Smooth muscle cell (in vitro differentiated cells): Measurements from ENCODE around the gene PRR14L. TPM values are rescaled to one million over a fixed set of nuclear protein-coding genes. Genes with fewer than 3 reads are reported as not detected.

Source experiments
- DNase-seq: peaks from one replicate; lab custom pipeline; 2025; ENCODE audit not compliant: unreplicated experiment; lab: John Stamatoyannopoulos, UW
- H2AFZ ChIP-seq: fragments of 200-600 bp; sonication (generic); 2 replicates; pipeline ENCODE4 v1.6.0; 2016; ENCODE audit warnings: antibody characterized with exemption, low read depth, mild to moderate bottlenecking
- H3F3A ChIP-seq: fragments of 200-600 bp; sonication (generic); 2 replicates; pipeline ENCODE4 v1.6.0; 2017; ENCODE audit warnings: antibody characterized with exemption, low read depth
- H3K27ac ChIP-seq: fragments of 200-600 bp; sonication (generic); 2 replicates; pipeline ENCODE4 v1.5.1; 2016; ENCODE audit warnings: low read depth, mild to moderate bottlenecking
- H3K27me3 ChIP-seq: fragments of 200-600 bp; sonication (generic); 2 replicates; pipeline ENCODE4 v1.6.1; 2016; ENCODE audit warnings: low read depth, mild to moderate bottlenecking
- H3K36me3 ChIP-seq: fragments of 200-600 bp; sonication (generic); 2 replicates; pipeline ENCODE4 v1.5.1; 2016; ENCODE audit warnings: low read depth
- H3K4me1 ChIP-seq: fragments of 200-600 bp; sonication (generic); 2 replicates; pipeline ENCODE4 v1.5.1; 2016; ENCODE audit warnings: low read depth
- H3K4me2 ChIP-seq: fragments of 200-600 bp; sonication (generic); 2 replicates; pipeline ENCODE4 v1.6.0; 2016; ENCODE audit warnings: mild to moderate bottlenecking
- H3K4me3 ChIP-seq: fragments of 200-600 bp; sonication (generic); 2 replicates; pipeline ENCODE4 v1.5.1; 2016; ENCODE audit warnings: mild to moderate bottlenecking
- H3K79me2 ChIP-seq: fragments of 200-600 bp; sonication (generic); 2 replicates; pipeline ENCODE4 v1.6.0; 2016; ENCODE audit warnings: low read depth, mild to moderate bottlenecking
- H3K9ac ChIP-seq: fragments of 200-600 bp; sonication (generic); 2 replicates; pipeline ENCODE4 v1.6.0; 2016; ENCODE audit warnings: low read depth
- H3K9me3 ChIP-seq: fragments of 200-600 bp; sonication (generic); replicated peaks from 2 replicates; pipeline ENCODE4 v1.5.1; 2016; ENCODE audit warnings: low read depth
- H4K20me1 ChIP-seq: fragments of 200-600 bp; sonication (generic); 2 replicates; pipeline ENCODE4 v1.6.0; 2016; ENCODE audit warnings: low read depth
- CTCF ChIP-seq: fragments of 200-600 bp; sonication (generic); IDR thresholded peaks from 2 replicates; pipeline ENCODE4 v1.5.1; 2017; ENCODE audit warnings: borderline replicate concordance, mild to moderate bottlenecking, antibody characterized with exemption; ENCODE audit not compliant: insufficient read depth, poor library complexity, severe bottlenecking
- WGBS: methylation state at CpG from one replicate; pipeline ENCODE4 v1.1.7; 2016; ENCODE audit warnings: low lambda C conversion rate; 5-methylcytosine and 5-hydroxymethylcytosine counted together
- polyA plus RNA-seq: library from polyadenylated mRNA; unstranded; fragments of >200 nt; fragmentation: Nextera tagmentation; extraction: Ambion mirVana; gene quantifications from 2 replicates; pipeline ENCODE4 v1.2.1, GENCODE V29; 2016
- total RNA-seq: library from RNA; depleted of rRNA; stranded (reverse); fragments of >200 nt; gene quantifications from 2 replicates; pipeline ENCODE4 v1.2.3, GENCODE V29; 2014

The PRR14L gene
- total and polyA plus RNA-seq, 2 experiments from 2014 or later = 9.2 to 20.6 TPM

- no peak overlapping the region for H3K9ac ChIP-seq
- H3K4me3 ChIP-seq = no peak overlapping the region
- no peaks in the 10 kb centered on the region for H3K27me3 ChIP-seq
- no peak for TF ChIP-seq CTCF
- H3K36me3 ChIP-seq = no peaks in the 10 kb centered on the region
- H3F3A ChIP-seq = peaks cover 6% of the 10 kb centered on the region
- DNase-seq = no peak
- no peaks in the 10 kb centered on the region for H3K4me1 ChIP-seq
- H2AFZ ChIP-seq = no peak overlapping the region
- 65% methylated on average over 6 of the region's 6 CpGs for WGBS
- H3K4me2 ChIP-seq = peak overlapping the region; percentile 35
- H3K27ac ChIP-seq = peak overlapping the region; percentile 46
- H4K20me1 ChIP-seq = peaks cover 52% of the 10 kb centered on the region
- H3K79me2 ChIP-seq = peaks cover 45% of the 10 kb centered on the region
- H3K9me3 ChIP-seq = no peaks in the 10 kb centered on the region
Measured at GRCh38 chr22:31650391-31650790, 99.5 kb downstream of the PRR14L start.

DNA sequence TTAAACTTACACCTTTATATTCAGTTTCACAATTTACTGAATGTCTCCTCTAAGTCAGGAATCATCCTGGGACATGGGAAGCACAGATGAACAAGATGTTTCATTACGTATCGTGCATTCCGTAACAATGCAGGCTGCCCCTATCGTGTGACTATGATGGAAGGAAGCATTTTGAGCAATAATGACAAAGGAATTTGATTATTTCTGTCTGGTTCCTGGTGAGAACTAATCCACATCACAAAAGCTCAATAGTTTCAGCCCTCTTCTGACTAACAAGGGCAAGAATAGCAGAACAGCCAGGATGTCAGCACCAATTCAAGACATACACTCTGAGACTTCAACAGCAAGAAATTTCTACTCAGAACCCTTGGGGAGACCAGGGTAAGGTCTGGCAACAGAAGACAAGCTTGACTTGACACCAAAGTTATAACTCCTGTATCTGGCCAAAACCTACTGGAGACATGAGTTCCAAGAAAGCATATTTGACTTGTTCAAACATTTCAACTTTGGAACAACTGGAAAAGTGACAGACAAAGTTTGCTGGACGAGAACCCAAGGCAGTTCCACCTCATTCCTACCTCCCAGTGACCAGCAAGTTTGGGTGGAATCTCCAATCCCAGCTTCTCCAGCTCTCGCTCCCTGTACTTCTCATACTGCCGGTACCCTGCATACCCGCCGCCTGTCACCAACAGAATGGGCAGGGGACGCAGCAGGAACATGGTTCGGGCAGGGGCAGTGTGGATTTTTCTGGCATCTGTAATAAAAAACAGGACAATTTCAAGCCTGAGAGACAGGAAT lies 102.2 kb downstream of the PRR14L start:
- H3F3A ChIP-seq = peaks cover 6% of the 10 kb centered on the region
- H3K4me2 ChIP-seq = no peak overlapping the region
- no peaks in the 10 kb centered on the region for H3K36me3 ChIP-seq
- H3K27me3 ChIP-seq = no peaks in the 10 kb centered on the region
- peaks cover 23% of the 10 kb centered on the region for H3K79me2 ChIP-seq
- no peak overlapping the region for H2AFZ ChIP-seq
- TF ChIP-seq CTCF = no peak
- H3K27ac ChIP-seq = peak overlapping the region; percentile 82
- no peak for DNase-seq
- no peak overlapping the region for H3K4me3 ChIP-seq
- peaks cover 59% of the 10 kb centered on the region for H4K20me1 ChIP-seq
- H3K4me1 ChIP-seq = no peaks in the 10 kb centered on the region
- 93% methylated on average over 11 of the region's 11 CpGs for WGBS
- H3K9ac ChIP-seq = no peak overlapping the region
- H3K9me3 ChIP-seq = no peaks in the 10 kb centered on the region

DNA sequence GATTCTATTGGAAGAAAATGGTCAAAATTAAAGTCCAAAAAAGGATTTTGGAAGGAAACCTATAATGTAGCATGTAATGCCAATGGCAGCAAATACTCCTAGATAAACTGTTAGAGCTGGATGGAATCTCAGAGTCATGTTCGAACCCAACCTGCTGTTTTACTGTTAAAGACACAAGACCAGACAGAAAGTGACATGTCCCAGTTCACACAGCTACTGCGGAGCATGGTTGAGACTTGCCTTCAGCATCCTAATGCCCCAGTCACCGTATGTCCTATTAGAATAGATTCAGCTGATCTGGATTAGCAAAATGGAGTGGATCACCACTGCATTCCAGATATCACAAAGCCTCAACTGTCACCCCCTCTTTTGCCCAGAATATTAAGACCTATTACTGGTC lies 102.9 kb downstream of the PRR14L start:
- H3K36me3 ChIP-seq = no peaks in the 10 kb centered on the region
- H3K9me3 ChIP-seq = no peaks in the 10 kb centered on the region
- peaks cover 56% of the 10 kb centered on the region for H4K20me1 ChIP-seq
- H3F3A ChIP-seq = peaks cover 6% of the 10 kb centered on the region
- H3K4me3 ChIP-seq = no peak overlapping the region
- H3K4me2 ChIP-seq = no peak overlapping the region
- H2AFZ ChIP-seq = no peak overlapping the region
- peak overlapping the region; percentile 82 for H3K27ac ChIP-seq
- peaks cover 16% of the 10 kb centered on the region for H3K79me2 ChIP-seq
- DNase-seq = no peak
- no peaks in the 10 kb centered on the region for H3K27me3 ChIP-seq
- no peak for TF ChIP-seq CTCF
- H3K4me1 ChIP-seq = no peaks in the 10 kb centered on the region
- no peak overlapping the region for H3K9ac ChIP-seq
- 85% methylated on average over 3 of the region's 3 CpGs for WGBS
